ENCODE results near the gene OR2W1.

The OR2W1 gene

GRCh38 chr6:29045075-29045474 is at the start of gene OR2W1:
Gene OR2W1 (minus strand): TSS chr6:29045175. CDS start chr6:29045175, 0 bp downstream.
- DNase-seq: no peak

GRCh38 chr6:29092957-29093356 is 48.0 kb upstream of the OR2W1 start:
- DNase-seq: no peak

GRCh38 chr6:29087213-29087612 is 42.2 kb upstream of the OR2W1 start, which contains the start of gene OR2B3:
Gene OR2B3 (minus strand): TSS chr6:29087313. CDS start chr6:29087248, 65 bp downstream.
- no peak for DNase-seq

- no peak for DNase-seq
Observed at GRCh38 chr6:29082457-29082856, 37.5 kb upstream of the OR2W1 start.

- DNase-seq: no peak
Observed at GRCh38 chr6:29081312-29081711, 36.3 kb upstream of the OR2W1 start.

GRCh38 chr6:29079203-29079602 is 34.2 kb upstream of the OR2W1 start:
- no peak for DNase-seq

GRCh38 chr6:29071831-29072723 is 27.1 kb upstream of the OR2W1 start:
- DNase-seq: peak; percentile 6

- DNase-seq: no peak
Observed at GRCh38 chr6:29051680-29052079, 6.7 kb upstream of the OR2W1 start.

GRCh38 chr6:29035951-29036350 is 9.0 kb downstream of the OR2W1 start:
- no peak for DNase-seq

- no peak for DNase-seq
Observed at GRCh38 chr6:29028821-29029220, 16.2 kb downstream of the OR2W1 start.

GRCh38 chr6:29025927-29026585 is 18.9 kb downstream of the OR2W1 start:
- DNase-seq: no peak

- DNase-seq: no peak
Observed at GRCh38 chr6:29021434-29021833, 23.5 kb downstream of the OR2W1 start.

- no peak for DNase-seq
Observed at GRCh38 chr6:29019629-29020028, 25.3 kb downstream of the OR2W1 start.

- no peak for DNase-seq
Observed at GRCh38 chr6:29017428-29017802, 27.6 kb downstream of the OR2W1 start.

GRCh38 chr6:29016559-29017427 is 28.2 kb downstream of the OR2W1 start:
- DNase-seq: peak; percentile 48

- DNase-seq: no peak
Observed at GRCh38 chr6:29014729-29015608, 30.0 kb downstream of the OR2W1 start.

GRCh38 chr6:29011276-29011734 is 33.7 kb downstream of the OR2W1 start:
- peak; percentile 20 for DNase-seq

- no peak for DNase-seq
Observed at GRCh38 chr6:29009358-29009757, 35.6 kb downstream of the OR2W1 start.

- DNase-seq: no peak
Observed at GRCh38 chr6:29008089-29008488, 36.9 kb downstream of the OR2W1 start.

GRCh38 chr6:29005183-29005885 is 39.6 kb downstream of the OR2W1 start, which contains the start of gene ZNF311:
Gene ZNF311 (minus strand): TSS chr6:29005315. CDS start chr6:29003954, 1,361 bp downstream.
- DNase-seq: peak; percentile 70

GRCh38 chr6:28996844-28997510 is 48.0 kb downstream of the OR2W1 start:
- no peak for DNase-seq
